Stimulated activated CD4-positive, alpha-beta T cell treated with anti-CD3 and anti-CD28 coated beads, Interleukin-12 subunit alpha, Interleukin-12 subunit beta, amount 100 ng/mL, for 48 hours (primary cell): Measurements from ENCODE around the gene SOX6.
"Not testable (repeated sequence)": the region's sequence is repeated elsewhere in the genome, so short reads cannot be mapped to it uniquely, and the experiment has no call there.

ENCODE experiments used
- DNase-seq, 3 donors: peaks; one replicate each; pipeline ENCODE4 v3.0.0-alpha.2; 2020; ENCODE audit warnings: low read depth in 2 of 3, low spot score in 1 of 3

SOX6 gene

GRCh38 chr11:15938121-15938611 is 418.2 kb downstream of the SOX6 start:
- no peak for DNase-seq

DNA sequence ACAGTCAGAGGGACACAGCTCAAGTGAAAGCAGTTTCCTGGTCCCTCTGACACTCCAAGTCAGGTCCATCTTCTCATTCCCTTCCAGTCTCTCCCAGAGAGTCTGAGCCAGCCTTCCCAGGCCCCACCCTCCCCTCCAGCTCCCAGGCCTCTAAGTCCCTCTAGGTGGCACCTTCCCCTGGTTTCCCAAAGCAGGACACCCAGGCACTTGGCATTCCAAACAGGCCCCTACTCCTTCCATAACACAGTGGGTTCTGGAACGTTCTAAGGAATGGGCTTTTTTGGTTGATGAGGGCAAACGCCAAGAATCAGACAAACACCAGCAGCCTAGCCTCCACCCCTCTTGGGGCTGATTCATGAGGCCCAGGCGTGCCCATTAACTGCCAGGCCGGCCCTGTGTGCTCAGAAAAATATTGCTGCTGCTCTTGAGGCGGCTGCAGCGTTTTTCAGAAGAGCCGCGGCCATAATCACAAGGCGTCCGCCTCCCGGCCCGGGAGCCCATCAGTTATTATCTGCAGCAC is 418.7 kb downstream of the SOX6 start:
- no peak for DNase-seq

DNA sequence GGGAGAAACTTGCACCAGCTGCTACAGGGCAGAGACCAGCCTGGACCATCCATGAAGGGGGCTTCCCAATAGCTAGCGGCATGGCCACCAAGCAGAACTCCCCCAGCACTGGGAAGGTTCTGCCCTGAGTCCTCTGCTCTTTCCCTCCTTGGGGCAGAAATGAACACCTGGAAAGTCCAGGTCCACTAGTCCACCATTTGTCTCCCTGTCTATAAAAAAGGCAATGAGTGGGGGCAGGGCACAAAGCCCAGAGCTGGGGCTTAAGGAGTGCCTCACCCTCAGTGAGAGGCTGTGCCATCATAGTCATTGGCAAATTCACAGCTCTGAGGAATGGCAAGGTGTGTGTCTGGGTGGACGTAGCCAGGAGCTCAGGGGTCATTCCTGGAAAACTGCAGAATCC is 420.3 kb downstream of the SOX6 start:
- DNase-seq: no peak

DNA sequence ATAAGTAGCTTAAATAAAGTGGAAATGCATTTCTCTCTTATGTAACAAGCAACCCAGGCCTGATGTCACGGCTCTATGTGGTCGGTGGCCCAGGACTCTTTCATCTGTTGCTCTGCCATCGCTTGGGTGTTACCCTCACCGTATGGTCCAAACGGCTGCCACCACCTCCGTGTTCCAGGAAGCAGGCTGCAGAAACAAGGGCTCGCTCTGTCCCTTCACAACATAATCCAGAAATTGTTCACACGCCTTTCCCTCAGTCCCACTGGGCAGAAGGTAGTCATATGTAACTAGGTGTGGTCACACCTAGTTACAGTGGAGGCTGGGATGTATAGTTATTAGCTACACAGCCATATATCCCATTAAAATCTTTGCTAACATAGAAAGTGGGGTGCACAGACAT is 421.0 kb downstream of the SOX6 start:
- no peak for DNase-seq

DNA sequence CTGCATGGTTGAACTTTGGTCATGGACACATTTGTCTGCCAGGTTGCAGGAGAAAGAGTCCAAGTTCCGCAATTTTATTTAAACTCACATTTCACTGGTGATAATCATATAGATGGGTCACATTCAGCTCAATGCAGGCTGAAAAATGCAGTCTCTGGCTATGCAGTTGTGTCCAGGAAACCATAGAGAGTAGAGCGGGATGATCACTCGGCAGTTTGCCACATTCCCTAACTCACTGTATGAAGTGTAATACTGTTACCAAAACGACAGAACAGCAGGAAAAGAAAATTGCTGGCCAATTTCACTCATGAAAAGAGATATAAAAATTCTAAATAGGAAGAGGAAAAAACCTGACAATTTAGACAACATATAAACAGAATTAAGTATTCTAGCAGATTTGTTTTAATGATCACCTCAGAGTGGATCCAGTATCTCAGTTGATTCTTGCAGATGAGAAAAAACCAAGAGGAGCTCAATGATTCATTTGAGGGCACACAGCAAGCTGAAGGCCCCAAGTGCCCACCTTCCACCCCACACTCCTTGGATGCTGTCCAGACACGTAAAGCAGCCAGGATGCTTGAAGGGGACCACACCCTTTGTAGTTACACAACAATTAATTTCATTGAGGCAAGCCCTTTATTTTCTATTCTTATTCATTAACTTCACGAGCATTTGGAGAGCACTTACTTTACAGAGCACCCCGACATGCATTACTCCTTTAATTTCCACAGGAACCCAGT is 422.3 kb downstream of the SOX6 start:
- DNase-seq: no peak

GRCh38 chr11:15932417-15932816 is 423.9 kb downstream of the SOX6 start:
- DNase-seq: no peak

GRCh38 chr11:15931497-15931896 is 424.8 kb downstream of the SOX6 start:
- DNase-seq: no peak

GRCh38 chr11:15930442-15931025 is 425.8 kb downstream of the SOX6 start:
- no peak for DNase-seq

DNA sequence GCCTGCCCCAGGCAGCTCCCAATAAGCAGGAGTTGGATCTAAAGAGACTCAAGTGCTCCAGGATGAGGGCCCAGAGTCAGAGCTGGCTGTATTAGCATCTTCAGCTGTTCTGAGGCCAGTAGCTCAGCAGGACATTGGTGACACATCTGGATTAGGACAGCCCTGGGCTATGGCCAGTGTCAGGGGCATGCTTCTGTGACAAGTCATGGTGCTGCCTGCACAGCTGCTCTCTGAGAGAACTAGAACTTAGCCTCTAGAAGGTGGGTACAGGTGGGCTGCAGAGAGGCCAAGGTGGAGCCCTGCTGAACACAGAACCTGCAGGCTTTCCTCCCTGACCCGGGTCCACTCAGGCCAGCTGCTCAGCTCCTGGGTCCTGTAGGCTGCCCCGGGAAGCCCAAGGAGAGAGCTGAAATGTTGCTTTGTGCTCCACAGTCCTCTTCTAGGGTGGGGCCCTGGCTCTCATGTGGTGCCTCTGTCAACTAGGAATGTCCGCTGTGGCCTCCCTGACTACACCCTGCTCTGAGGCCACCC is 426.9 kb downstream of the SOX6 start:
- DNase-seq: no peak

GRCh38 chr11:15927864-15928217 is 428.5 kb downstream of the SOX6 start:
- DNase-seq: no peak

DNA sequence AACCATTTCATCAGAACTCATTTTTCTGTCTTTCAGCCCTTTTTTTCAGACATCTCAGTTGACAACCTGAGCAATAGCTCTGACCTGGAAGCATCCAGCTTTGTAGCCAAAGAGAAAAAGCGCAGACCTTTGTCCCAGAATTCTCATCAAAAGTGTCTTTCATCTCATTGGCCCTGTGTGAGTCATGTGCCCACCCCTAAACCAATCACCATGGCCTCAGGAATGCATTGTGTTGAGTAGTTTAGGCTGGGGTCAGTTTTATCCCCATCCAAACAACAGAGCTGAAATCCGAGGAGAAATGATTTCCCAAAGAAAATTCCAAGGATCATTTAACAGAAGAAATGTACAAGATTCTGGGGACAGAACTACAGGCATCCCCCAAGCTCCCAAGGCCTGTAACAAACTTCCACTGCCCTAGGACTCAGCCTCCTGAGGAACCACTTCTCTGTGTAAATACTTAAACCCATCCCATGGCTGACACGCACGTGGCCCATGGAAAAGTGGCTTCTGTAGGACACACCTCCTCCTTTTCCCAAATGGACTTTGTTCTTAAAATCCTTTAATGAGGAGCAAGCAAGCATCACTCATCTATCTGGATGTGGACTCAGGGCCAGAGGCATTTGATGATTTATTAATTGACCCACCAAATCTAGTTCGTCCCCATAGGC is 429.0 kb downstream of the SOX6 start:
- no peak for DNase-seq

GRCh38 chr11:15926071-15926470 is 430.3 kb downstream of the SOX6 start:
- DNase-seq: no peak

DNA sequence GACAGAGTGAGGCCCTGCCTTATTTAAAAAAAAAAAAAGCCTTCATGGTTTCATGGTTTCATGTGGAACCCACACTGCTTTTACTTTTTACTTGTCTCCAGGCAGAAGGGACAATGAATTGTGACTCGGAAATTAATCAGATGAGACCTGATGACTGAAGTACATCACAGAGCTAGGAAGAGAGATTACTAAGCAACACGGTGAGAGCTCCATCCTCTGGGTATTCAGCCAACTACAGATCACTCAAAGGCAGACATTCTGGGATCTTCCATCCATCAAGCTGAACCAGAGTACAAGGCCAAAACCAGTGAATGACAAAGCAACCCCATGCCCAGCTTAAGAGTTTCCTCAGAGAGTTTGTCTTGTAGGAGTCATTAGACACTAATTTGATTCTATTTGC is 433.2 kb downstream of the SOX6 start:
- DNase-seq: no peak

DNA sequence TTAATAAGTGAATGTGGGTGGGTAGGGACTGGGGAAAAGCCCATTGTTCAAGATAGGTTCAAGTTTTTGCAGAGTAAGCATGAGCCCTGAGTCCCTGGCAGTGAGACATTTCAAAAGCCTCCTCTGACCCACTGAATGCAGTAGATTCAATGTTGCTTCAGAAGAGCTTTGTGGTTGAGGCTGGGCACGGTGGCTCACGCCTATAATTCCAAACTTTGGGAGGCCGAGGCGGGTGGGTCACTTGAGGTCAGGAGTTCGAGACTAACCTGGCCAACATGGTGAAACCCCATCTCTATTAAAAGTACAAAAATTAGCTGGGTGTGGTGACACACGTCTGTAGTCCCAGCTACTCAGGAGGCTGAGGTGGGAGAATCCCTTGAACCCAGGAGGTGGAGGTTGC is 433.6 kb downstream of the SOX6 start:
- not testable (repeated sequence) for DNase-seq

GRCh38 chr11:15920856-15921629 is 435.3 kb downstream of the SOX6 start:
- no peak for DNase-seq

GRCh38 chr11:15918674-15919073 is 437.7 kb downstream of the SOX6 start:
- no peak for DNase-seq

- no peak for DNase-seq
These were observed 438.1 kb downstream of the SOX6 start for GRCh38 chr11:15918212-15918611.
